IMR-90 (cell line): Measurements from ENCODE around the gene LIMS4.
"Not testable (repeated sequence)": the region's sequence is repeated elsewhere in the genome, so short reads cannot be mapped to it uniquely, and the experiment has no call there.

ENCODE experiments used
- CTCF ChIP-seq: conservative IDR thresholded peaks from 2 replicates; pipeline ENCODE4 v1.5.1; 2012; ENCODE audit warnings: mild to moderate bottlenecking, low read depth, low read length, improper control_type of control experiment
- RAD21 ChIP-seq: IDR thresholded peaks from 2 replicates; pipeline ENCODE4 v1.6.1; 2012; ENCODE audit warnings: low read length, improper control_type of control experiment

GRCh38 chr2:110434565-110434964 is 38.1 kb downstream of the LIMS4 start:
- not testable (repeated sequence) for TF ChIP-seq CTCF, RAD21
